Testis (tissue), 2 donors: ENCODE data around the gene RPL21.

ENCODE experiments used
- POLR2A ChIP-seq: fragments of 450-650 bp; IDR thresholded peaks from one replicate; pipeline ENCODE4 v1.6.1; 2017; ENCODE audit warnings: antibody characterized with exemption, mild to moderate bottlenecking, moderate library complexity
- TF ChIP-seq, protein P1 (sequence below), 3 experiments: fragments of 450-650 bp in 2 of 3; fragments of 200-600 bp in 1 of 3; sonication (generic) in 1 of 3; IDR thresholded peaks; one replicate each; pipeline ENCODE4 v1.5.1; 2016 to 2019; ENCODE audit warnings: antibody characterized with exemption in 3 of 3, mild to moderate bottlenecking in 2 of 3, moderate library complexity in 1 of 3

- TF ChIP-seq, protein P1, sequence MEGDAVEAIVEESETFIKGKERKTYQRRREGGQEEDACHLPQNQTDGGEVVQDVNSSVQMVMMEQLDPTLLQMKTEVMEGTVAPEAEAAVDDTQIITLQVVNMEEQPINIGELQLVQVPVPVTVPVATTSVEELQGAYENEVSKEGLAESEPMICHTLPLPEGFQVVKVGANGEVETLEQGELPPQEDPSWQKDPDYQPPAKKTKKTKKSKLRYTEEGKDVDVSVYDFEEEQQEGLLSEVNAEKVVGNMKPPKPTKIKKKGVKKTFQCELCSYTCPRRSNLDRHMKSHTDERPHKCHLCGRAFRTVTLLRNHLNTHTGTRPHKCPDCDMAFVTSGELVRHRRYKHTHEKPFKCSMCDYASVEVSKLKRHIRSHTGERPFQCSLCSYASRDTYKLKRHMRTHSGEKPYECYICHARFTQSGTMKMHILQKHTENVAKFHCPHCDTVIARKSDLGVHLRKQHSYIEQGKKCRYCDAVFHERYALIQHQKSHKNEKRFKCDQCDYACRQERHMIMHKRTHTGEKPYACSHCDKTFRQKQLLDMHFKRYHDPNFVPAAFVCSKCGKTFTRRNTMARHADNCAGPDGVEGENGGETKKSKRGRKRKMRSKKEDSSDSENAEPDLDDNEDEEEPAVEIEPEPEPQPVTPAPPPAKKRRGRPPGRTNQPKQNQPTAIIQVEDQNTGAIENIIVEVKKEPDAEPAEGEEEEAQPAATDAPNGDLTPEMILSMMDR (IDR thresholded peaks at IDR 0.05): no peak
- TF ChIP-seq POLR2A: no peak
These were observed 39.4 kb downstream of the RPL21 start for GRCh38 chr13:27290715-27291114.
